ENCODE results near the gene CCDC40. TPM values are rescaled to one million over a fixed set of nuclear protein-coding genes. Genes with fewer than 3 reads are reported as not detected.

CCDC40 gene
- total and polyA plus RNA-seq, 10 of the 15 experiments (the other 5 are each of a cell fraction or from before 2014, with no cell fraction given): 0.06 to 0.10 TPM; not detected in 8

- ChIA-PET POLR2A (no interaction called here), RAD21 (ENCODE audit: unreplicated experiment) (no interaction called here), CTCF (interaction anchor here (0.7 to 1.5 kb wide), 6 partner anchors 11 to 643 kb away, joined by 3 to 5 read pairs (median 3); no protein-coding TSS in a partner anchor), SMC1A (ENCODE audit: uncharacterized antibody, unreplicated experiment) (interaction anchor here (1.9 kb wide), 1 partner anchor 12 kb away, joined by 5 read pairs; no protein-coding TSS in a partner anchor)
- in situ Hi-C loops (cut with MboI) (no loop called here), intact Hi-C loops (cut with micrococcal nuclease; ENCODE audit: unreplicated experiment) (no loop called here)
- DNase-seq (ENCODE audit: low read depth, low spot score) (no peak), ATAC-seq (no peak), FAIRE-seq (no peak)
- no TSS peak for BruUV-seq (replicated peaks)
- no peak overlapping the region for H2AFZ ChIP-seq (ENCODE audit: control insufficient read depth, low read depth, low read length)
- H3K4me1 ChIP-seq (ENCODE audit: control insufficient read depth, insufficient read depth, low read length): no peaks in the 10 kb centered on the region
- H3K9ac ChIP-seq (ENCODE audit: control insufficient read depth, insufficient read depth, low read length): no peak overlapping the region
- no peak overlapping the region for H3K4me2 ChIP-seq (ENCODE audit: control insufficient read depth, insufficient read depth)
- H3K27me3 ChIP-seq (replicated peaks in 1 of 2; ENCODE audit: control insufficient read depth in 2 of 2, insufficient read depth in 2 of 2, low read length in 1 of 2): no peaks in the 10 kb centered on the region; a peak in 1 of 4 replicates
- TF ChIP-seq CBX5 (IDR thresholded peaks at IDR 0.05; ENCODE audit: low read depth): no peak
- TF ChIP-seq RELA (IDR thresholded peaks at IDR 0.05; ENCODE audit: borderline replicate concordance, partially characterized antibody): no peak
- TF ChIP-seq ATF7 (IDR thresholded peaks at IDR 0.05; ENCODE audit: low read depth): no peak
- no peak for TF ChIP-seq ZZZ3 (IDR thresholded peaks at IDR 0.05; ENCODE audit: control insufficient read depth, insufficient read length, low read depth)
- TF ChIP-seq ZNF24 (IDR thresholded peaks at IDR 0.05): no peak
- no peak for TF ChIP-seq SKIL (IDR thresholded peaks at IDR 0.05; ENCODE audit: low read depth, poor library complexity, severe bottlenecking)
- TF ChIP-seq ZNF217 (IDR thresholded peaks at IDR 0.05): no peak
- TF ChIP-seq BCL11A (IDR thresholded peaks at IDR 0.05; ENCODE audit: low read depth, low read length): no peak
- TF ChIP-seq SPI1 (IDR thresholded peaks at IDR 0.05; ENCODE audit: borderline replicate concordance, insufficient read depth, low read depth, low read length): no peak
- no peak for TF ChIP-seq IRF4 (IDR thresholded peaks at IDR 0.05; ENCODE audit: low read depth, low read length)
- TF ChIP-seq CTCF (IDR thresholded peaks at IDR 0.05 in 2 of 3, conservative IDR thresholded peaks at IDR 0.05 in 1 of 3; ENCODE audit: control insufficient read depth in 2 of 3, extremely low read depth in 1 of 3, insufficient read depth in 1 of 3, low read depth in 3 of 3, low read length in 3 of 3): no peak
- no peak for TF ChIP-seq MTA2 (IDR thresholded peaks at IDR 0.05; ENCODE audit: low read depth)
- no peak for TF ChIP-seq RELB (IDR thresholded peaks at IDR 0.05; ENCODE audit: low read depth)
- no peak for TF ChIP-seq EED (IDR thresholded peaks at IDR 0.05; ENCODE audit: low read depth)
- no peak for TF ChIP-seq ZBED1 (IDR thresholded peaks at IDR 0.05; ENCODE audit: borderline replicate concordance)
- no peak for TF ChIP-seq USF1 (IDR thresholded peaks at IDR 0.05; ENCODE audit: borderline replicate concordance, extremely low read length, insufficient read depth, low read depth, low read length)
- no peak for TF ChIP-seq BMI1 (IDR thresholded peaks at IDR 0.05; ENCODE audit: borderline replicate concordance)
- TF ChIP-seq NR2F1 (conservative IDR thresholded peaks at IDR 0.05): no peak
- H3K4me3 ChIP-seq: no peak overlapping the region
- WGBS (ENCODE audit: insufficient coverage, insufficient replicate concordance, low lambda C conversion rate, missing lambda C conversion rate): 17% methylated on average over 8 of the region's 8 CpGs
- H4K20me1 ChIP-seq (ENCODE audit: control insufficient read depth, insufficient read depth): no peaks in the 10 kb centered on the region
- H3K79me2 ChIP-seq (ENCODE audit: control insufficient read depth, insufficient read depth, low read length): no peaks in the 10 kb centered on the region
- no peaks in the 10 kb centered on the region for H3K36me3 ChIP-seq (ENCODE audit: control insufficient read depth in 2 of 2, insufficient read depth in 2 of 2, low read length in 1 of 2)
- H3K9me3 ChIP-seq (replicated peaks; ENCODE audit: control insufficient read depth, insufficient read depth, low read length): no peaks in the 10 kb centered on the region
- H3K27ac ChIP-seq (ENCODE audit: control insufficient read depth, insufficient read depth): no peak overlapping the region
Measured at GRCh38 chr17:80006339-80006720, 30.1 kb upstream of the CCDC40 start.
